Chondrocyte (in vitro differentiated cells): ENCODE results near the gene RNF126. TPM values are rescaled to one million over a fixed set of nuclear protein-coding genes. Genes with fewer than 3 reads are reported as not detected.
"Not testable (repeated sequence)": the region's sequence is repeated elsewhere in the genome, so short reads cannot be mapped to it uniquely, and the experiment has no call there.

Source experiments
- DNase-seq: peaks from one replicate; pipeline ENCODE4 v3.0.0; 2021; ENCODE audit warnings: mixed read lengths, low spot score
- H3K27ac Mint-ChIP-seq: one replicate; pipeline ENCODE4 v1.8.0; 2021; ENCODE audit warnings: mild to moderate bottlenecking, moderate library complexity, mixed read lengths; ENCODE audit not compliant: unreplicated experiment
- H3K27me3 Mint-ChIP-seq: 2 replicates; pipeline ENCODE4 v1.8.0; 2021; ENCODE audit warnings: low read depth, mixed read lengths
- H3K36me3 Mint-ChIP-seq: 2 replicates; pipeline ENCODE4 v1.8.0; 2021; ENCODE audit warnings: low read depth, mixed read lengths
- H3K4me1 Mint-ChIP-seq: 2 replicates; pipeline ENCODE4 v1.8.0; 2021; ENCODE audit warnings: low read depth, mild to moderate bottlenecking, mixed read lengths
- H3K4me3 Mint-ChIP-seq: one replicate; pipeline ENCODE4 v1.8.0; 2021; ENCODE audit warnings: mild to moderate bottlenecking, moderate library complexity, mixed read lengths; ENCODE audit not compliant: unreplicated experiment
- H3K9me3 Mint-ChIP-seq: 2 replicates; pipeline ENCODE4 v1.8.0; 2021; ENCODE audit warnings: low read depth, mixed read lengths
- CTCF ChIP-seq: fragments of 200-600 bp; sonication (generic); IDR thresholded peaks from 2 replicates; pipeline ENCODE4 v1.5.0; 2021; ENCODE audit warnings: antibody characterized with exemption, mild to moderate bottlenecking, moderate library complexity
- total RNA-seq: library from RNA; stranded (reverse); gene quantifications from 3 replicates; pipeline ENCODE4 v1.2.1, GENCODE V29; 2021

The RNF126 gene
- total RNA-seq, 1 donor from 2014 or later: 29.5 TPM

- Mint-ChIP-seq H3K36me3 (peaks cover 6% of the 10 kb centered on the region), H3K9me3 (no peaks in the 10 kb centered on the region), H3K27me3 (no peaks in the 10 kb centered on the region), H3K4me3 (no peak overlapping the region), H3K27ac (peak overlapping the region; percentile 75), H3K4me1 (peaks cover 15% of the 10 kb centered on the region)
- peak; percentile 87 for DNase-seq
- TF ChIP-seq CTCF: no peak
These were observed 39.0 kb downstream of the RNF126 start for GRCh38 chr19:623974-624373.

- H3K27ac Mint-ChIP-seq: no peak overlapping the region
- peaks cover 7% of the 10 kb centered on the region for H3K36me3 Mint-ChIP-seq
- no peaks in the 10 kb centered on the region for H3K9me3 Mint-ChIP-seq
- no peak overlapping the region for H3K4me3 Mint-ChIP-seq
- H3K4me1 Mint-ChIP-seq: peaks cover 15% of the 10 kb centered on the region
- no peaks in the 10 kb centered on the region for H3K27me3 Mint-ChIP-seq
- TF ChIP-seq CTCF: no peak
- peak; percentile 88 for DNase-seq
These were observed 39.7 kb downstream of the RNF126 start for GRCh38 chr19:623175-623916.

- peak; percentile 93 for DNase-seq
- Mint-ChIP-seq H3K4me1 (peaks cover 15% of the 10 kb centered on the region), H3K36me3 (peaks cover 7% of the 10 kb centered on the region), H3K27me3 (no peaks in the 10 kb centered on the region), H3K9me3 (no peaks in the 10 kb centered on the region), H3K4me3 (no peak overlapping the region), H3K27ac (no peak overlapping the region)
- no peak for TF ChIP-seq CTCF
These were observed 40.3 kb downstream of the RNF126 start for GRCh38 chr19:622666-623065.

GRCh38 chr19:621819-622218, 41.2 kb downstream of the RNF126 start:
- Mint-ChIP-seq H3K27ac (no peak overlapping the region), H3K9me3 (no peaks in the 10 kb centered on the region), H3K36me3 (peaks cover 6% of the 10 kb centered on the region), H3K4me3 (no peak overlapping the region), H3K4me1 (peaks cover 14% of the 10 kb centered on the region), H3K27me3 (no peaks in the 10 kb centered on the region)
- peak; percentile 90 for DNase-seq
- TF ChIP-seq CTCF: no peak

- not testable (repeated sequence) for DNase-seq, H3K9me3 Mint-ChIP-seq, H3K36me3 Mint-ChIP-seq, H3K4me3 Mint-ChIP-seq, H3K27ac Mint-ChIP-seq, H3K27me3 Mint-ChIP-seq
- H3K4me1 Mint-ChIP-seq: peaks cover 13% of the 10 kb centered on the region
These were observed 41.8 kb downstream of the RNF126 start for GRCh38 chr19:621191-621590.
